Ovary (tissue), 3 donors: ENCODE measurements around the gene OR10V1.

Source experiments
- EP300 ChIP-seq: sonication (generic); formaldehyde crosslinking; IDR thresholded peaks from one replicate; pipeline ENCODE4 v1.6.1; 2017; ENCODE audit warnings: antibody characterized with exemption
- TF ChIP-seq, protein P1 (sequence below), 3 donors: fragments of 450-650 bp in 2 of 3; fragments of 200-600 bp in 1 of 3; IDR thresholded peaks; one replicate each; pipeline versions ENCODE4 v1.5.1 to v1.8.0; 2016 to 2022; ENCODE audit warnings: antibody characterized with exemption in 3 of 3, mild to moderate bottlenecking in 1 of 3
- donor health status: DM: no; HTN: no; CAD: no.

DNA sequence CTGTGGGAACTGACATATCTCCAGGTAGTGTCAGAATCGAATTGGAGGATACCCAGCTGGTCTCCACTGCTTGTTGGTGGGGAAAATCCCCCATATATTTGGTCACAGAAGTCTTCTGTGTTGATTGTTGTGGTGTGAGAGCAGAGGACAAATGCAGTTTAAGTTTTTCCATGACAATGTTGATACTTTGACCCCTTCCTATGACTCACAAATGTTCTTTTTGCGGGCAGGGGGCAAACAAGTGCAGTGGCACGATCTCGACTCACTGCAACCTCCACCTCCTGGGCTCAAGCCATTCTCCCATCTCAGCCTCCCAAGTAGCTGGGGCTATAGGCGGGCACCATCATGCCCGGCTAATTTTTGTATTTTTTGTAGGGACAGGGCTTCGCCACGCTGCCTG lies 37.4 kb downstream of the OR10V1 start:
- no peak for TF ChIP-seq EP300
- TF ChIP-seq, protein P1, sequence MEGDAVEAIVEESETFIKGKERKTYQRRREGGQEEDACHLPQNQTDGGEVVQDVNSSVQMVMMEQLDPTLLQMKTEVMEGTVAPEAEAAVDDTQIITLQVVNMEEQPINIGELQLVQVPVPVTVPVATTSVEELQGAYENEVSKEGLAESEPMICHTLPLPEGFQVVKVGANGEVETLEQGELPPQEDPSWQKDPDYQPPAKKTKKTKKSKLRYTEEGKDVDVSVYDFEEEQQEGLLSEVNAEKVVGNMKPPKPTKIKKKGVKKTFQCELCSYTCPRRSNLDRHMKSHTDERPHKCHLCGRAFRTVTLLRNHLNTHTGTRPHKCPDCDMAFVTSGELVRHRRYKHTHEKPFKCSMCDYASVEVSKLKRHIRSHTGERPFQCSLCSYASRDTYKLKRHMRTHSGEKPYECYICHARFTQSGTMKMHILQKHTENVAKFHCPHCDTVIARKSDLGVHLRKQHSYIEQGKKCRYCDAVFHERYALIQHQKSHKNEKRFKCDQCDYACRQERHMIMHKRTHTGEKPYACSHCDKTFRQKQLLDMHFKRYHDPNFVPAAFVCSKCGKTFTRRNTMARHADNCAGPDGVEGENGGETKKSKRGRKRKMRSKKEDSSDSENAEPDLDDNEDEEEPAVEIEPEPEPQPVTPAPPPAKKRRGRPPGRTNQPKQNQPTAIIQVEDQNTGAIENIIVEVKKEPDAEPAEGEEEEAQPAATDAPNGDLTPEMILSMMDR (IDR thresholded peaks at IDR 0.05), result no peak
